ENCODE results near the gene SORL1-AS1.
A peak's percentile ranks its signal among the peaks of the same experiment; 100 is the strongest.
"Not testable (repeated sequence)": the region's sequence is repeated elsewhere in the genome, so short reads cannot be mapped to it uniquely, and the experiment has no call there.

SORL1-AS1 gene

DNA sequence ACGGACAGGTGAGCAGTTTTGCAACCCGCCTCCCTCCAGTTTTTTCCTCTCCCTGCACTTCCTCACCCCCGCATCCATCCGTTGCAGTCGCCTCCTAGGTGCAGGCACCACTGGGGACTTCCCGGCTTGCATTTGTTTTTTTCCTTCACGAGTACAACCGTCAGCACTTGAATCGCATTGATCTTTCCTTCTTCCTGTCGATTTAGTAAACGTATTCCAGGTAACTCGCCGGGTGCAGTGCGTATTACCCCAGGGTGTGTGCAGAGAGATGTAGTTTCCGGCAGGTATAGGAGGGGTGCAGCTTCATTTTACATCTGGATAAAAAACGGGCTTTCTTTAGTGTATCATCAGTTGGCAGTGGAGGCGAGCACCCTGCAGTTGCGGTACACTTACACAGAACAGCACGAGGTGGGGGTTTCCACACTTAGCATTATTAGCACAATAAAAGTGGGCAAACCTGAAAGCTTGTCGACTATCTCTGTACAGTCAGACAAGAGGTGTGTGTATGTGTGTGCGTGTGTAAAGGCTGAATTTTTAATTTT is at the start of gene SORL1-AS1:
TSS of gene SORL1-AS1 (minus strand) at position 359 of the 542 bp plus-strand sequence.
- peak; percentile 72 for DNase-seq

DNA sequence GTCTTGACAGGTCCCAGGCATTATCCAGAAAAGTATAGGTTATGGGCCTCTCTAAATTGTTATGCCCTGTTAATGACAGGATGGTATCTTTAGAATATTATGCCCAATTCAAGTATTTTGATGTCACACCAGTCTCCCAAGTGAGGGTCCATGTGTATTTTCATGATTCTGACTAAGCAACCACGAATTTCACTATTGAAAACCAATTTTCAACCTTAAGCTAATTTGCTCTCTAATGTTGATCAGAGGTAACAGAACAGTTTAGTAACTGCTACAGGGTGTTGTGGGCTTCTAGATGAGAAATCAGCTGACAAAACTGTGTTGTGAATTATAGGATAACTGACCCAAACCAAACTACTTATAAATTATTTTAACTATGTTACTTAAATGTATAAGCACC is 48.0 kb upstream of the SORL1-AS1 start:
- no peak for DNase-seq

GRCh38 chr11:121500275-121500674 is 47.5 kb upstream of the SORL1-AS1 start:
- no peak for DNase-seq

DNA sequence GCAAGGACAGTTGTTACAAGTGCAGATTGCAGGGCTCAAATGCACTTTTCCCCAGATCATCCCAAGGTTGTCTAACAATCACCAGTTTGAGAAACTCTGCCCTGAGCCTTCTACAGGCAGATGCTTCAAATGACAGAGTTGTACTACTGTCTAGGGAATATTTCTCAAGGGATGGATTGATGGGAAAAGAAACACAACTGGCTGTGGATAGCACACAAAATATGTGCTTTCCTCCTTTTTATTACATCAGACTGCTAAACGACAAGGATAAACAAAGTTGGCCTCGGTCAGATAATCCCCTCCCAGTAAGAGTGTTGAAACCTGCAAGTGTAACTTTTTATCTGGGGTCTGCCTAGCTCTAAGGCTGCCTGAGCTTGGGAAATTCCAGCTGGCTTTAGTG is 46.6 kb upstream of the SORL1-AS1 start:
- no peak for DNase-seq

DNA sequence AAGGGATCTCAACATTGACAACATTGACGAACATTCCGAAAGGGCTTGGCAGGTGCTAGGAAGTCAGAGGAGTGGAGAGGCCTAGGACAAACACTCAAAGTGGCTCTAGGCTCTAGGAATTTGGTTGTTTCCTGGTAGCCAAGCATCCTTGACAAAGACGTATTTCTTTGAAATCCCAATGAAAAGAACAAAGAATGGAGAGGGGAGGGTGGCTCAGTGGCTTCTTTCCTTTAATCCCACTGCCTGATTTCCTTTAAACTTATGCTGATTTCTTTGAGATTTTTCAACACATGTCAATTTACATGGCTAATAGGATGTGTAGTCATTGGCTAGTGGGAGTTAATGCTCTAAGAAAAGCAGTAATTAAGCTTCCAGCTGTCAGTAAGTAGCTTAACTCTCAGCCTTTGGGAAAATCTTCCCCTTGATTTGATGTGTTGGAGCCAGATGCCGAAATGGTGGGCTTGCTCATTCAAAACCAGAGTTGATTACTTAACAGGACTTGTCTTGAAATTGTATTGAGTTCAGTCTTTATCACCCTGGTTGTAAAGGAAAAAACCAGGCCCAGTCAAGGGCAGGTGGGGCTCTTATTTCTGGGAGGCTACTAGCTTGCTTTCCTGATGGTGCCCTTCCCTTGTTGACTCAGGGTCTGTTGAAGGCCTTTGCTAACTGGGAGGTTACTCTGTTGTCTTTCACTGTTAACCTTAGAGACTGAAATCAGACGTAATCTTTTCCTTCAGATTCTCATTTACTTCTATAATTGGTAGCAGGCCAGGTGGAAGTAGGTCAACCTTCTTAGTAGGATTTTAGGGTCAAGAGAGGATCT is 44.6 kb upstream of the SORL1-AS1 start:
- DNase-seq = no peak

GRCh38 chr11:121494355-121495099 is 41.8 kb upstream of the SORL1-AS1 start:
- DNase-seq = peak; percentile 41

- DNase-seq = no peak
Observed at GRCh38 chr11:121489823-121490222, 37.1 kb upstream of the SORL1-AS1 start.

GRCh38 chr11:121488641-121489040 is 35.9 kb upstream of the SORL1-AS1 start:
- no peak for DNase-seq

- no peak for DNase-seq
Observed at GRCh38 chr11:121488170-121488569, 35.4 kb upstream of the SORL1-AS1 start.

DNA sequence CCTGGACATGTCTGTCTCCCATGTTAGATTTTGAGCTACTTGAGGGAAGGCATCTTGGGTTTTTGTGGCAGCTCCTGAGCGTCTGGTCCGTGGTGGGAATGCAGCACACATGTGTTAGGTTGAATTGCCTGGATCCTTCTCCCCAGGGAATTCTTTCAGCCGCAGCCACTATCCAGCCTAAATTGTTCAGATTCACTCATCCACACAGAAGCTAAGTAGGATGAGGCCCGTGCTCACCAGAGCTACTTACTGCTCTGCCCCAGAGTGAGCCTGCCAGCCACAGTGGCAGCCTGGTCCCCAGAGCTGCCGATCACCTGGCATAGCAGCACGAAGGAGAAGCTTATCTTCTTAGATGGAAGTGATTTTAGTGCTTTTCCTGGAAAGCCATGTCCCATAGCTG is 34.4 kb upstream of the SORL1-AS1 start:
- no peak for DNase-seq

DNA sequence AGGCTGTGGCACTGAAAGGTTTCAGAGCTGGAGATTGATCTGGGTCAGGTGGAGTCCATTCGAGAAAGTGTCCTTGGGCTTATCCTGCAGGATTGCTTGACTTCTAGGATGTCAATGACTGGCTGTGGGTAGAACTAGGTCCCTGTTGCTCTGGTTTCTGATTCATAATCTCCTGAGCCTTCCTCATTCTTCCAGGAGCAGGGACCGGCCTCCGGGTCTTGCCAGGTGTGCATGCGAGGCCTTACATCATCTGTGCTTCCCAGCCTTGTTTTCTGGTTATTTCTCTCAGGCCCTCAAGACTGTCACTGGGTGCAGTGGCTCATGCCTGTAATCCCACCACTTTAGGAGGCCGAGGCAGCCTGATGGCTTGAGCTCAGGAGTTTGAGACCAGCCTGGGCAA is 33.3 kb upstream of the SORL1-AS1 start:
- no peak for DNase-seq

- no peak for DNase-seq
Observed at GRCh38 chr11:121485216-121485615, 32.4 kb upstream of the SORL1-AS1 start.

DNA sequence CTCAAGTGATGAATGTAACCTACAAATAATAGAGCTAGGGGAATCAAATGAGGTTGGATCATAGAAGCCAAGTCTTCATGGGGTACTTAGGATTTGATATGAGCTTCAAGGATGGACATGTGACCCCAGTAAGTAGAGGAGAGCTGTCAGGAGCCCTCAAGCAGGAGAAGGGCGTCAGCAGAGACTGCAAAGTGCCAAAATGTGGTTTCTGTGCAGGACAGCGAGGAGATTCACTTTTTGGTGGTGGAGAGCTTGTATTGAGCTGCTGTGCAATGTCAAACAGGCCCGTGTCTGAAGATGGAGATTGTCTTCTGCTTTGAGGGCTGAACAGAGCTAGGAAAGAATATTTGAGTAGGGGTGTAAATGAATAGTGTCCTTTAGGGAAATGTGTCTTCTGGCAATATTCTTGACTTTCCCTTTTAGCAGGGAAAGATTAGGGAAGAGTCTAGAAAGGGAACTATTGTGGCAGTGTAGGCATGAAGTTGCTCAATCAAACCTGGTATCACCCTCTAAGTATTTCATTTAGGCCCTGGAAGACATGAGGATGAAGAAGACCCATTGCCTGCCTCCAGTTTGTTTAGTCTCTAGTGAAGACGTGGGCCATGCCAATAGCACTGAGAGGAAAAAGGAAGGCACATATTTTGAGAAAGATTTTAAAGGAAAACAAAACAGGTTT is 31.2 kb upstream of the SORL1-AS1 start:
- DNase-seq = no peak

GRCh38 chr11:121482231-121483129 is 29.7 kb upstream of the SORL1-AS1 start:
- peak; percentile 26 for DNase-seq

- DNase-seq = not testable (repeated sequence)
Observed at GRCh38 chr11:121481484-121482230, 28.9 kb upstream of the SORL1-AS1 start.

DNA sequence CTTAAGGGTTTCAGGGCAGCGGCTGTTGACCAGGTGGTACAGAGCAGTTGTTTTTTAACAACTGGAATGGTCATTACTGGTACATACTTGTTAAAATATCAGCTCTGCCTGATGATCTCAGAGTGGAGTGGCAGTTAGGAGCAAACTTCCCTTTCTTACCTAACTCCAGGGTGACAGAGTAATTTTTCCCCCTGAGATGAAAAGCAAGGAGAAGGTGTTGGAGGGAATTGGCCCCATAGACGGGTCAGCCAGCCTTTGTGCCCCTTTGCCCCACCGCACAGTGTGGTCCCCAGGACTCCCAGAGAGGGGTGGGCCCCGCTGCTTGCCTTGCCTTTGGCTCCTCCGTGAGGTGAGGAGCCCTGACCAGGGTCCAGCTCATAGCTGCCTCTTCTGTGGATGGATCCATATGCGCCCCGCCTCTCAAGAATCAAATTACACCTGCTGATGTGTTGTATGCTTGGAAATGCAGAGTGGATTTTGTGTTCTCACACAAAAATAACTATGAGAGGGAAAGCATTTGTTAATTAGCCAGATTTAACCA is 27.0 kb upstream of the SORL1-AS1 start:
- DNase-seq = no peak

- no peak for DNase-seq
Observed at GRCh38 chr11:121478895-121479697, 26.3 kb upstream of the SORL1-AS1 start.

DNA sequence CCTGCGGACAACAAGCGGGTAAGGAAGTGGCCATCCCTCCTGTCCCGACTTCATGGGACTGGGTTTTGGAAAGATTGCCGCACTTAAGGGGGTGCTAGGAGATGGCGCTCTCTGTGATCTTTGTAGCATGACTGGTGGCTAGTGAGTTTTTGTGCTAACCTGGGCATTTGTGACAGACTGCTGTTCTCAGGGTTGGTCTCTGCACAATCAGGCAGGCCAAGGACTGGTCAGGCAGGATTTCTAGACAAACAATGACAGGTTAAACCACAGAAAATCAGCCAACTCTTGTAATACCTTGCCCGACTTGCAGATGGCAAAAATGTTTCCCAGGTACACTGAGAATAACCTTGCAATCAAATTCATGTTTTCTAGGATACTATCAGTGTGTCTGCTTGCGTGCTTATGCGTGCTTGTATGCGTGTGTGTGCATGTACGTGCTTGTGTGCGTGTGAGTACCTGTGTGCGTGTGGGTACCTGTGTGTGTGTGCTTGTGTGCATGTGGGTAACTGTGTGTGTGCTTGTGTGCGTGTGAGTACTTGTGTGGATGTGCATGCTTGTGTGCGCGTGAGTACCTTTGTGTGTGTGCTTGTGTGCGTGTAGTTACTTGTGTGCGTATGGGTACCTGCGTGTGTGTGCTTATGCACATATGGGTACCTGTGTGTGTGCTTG is 25.6 kb upstream of the SORL1-AS1 start:
- no peak for DNase-seq

GRCh38 chr11:121476379-121477032 is 23.7 kb upstream of the SORL1-AS1 start:
- DNase-seq = no peak

Data from activated naive CD4-positive, alpha-beta T cell treated with anti-CD3 and anti-CD28 coated beads, Interleukin-2, amount 50 U/mL, for 16 hours (primary cell).